Measurements from ENCODE around the gene FGF12. TPM values are rescaled to one million over a fixed set of nuclear protein-coding genes. Genes with fewer than 3 reads are reported as not detected.
A peak's percentile ranks its signal among the peaks of the same experiment; 100 is the strongest.

Gene FGF12
- total RNA-seq, 3 donors from 2014 or later, result 0.18 TPM; not detected in 2

DNA sequence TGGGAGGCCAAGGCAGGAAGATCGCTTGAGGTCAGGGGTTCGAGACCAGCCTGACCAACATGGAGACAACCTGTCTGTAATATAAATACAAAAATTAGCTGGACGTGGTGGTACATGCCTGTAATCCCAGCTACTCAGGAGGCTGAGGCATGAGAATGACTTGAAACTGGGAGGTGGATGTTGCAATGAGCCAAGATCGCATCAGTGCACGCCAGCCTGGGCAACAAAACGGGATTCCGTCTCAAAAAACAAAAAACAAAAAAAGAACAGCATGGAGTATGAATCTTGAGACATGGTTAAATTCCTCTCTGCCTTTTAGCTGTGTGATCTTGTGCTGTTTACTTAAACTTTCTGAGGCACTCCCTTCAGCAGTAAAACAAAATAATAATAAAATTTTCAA lies 244.9 kb downstream of the FGF12 start:
- peaks cover 2% of the 10 kb centered on the region for H3K4me1 Mint-ChIP-seq (ENCODE audit: low read depth)
- H3K4me3 Mint-ChIP-seq, result no peak overlapping the region
- H3K27me3 Mint-ChIP-seq (ENCODE audit: low read depth), result peaks cover 3% of the 10 kb centered on the region
- DNase-seq (no peak), ATAC-seq (no peak)
- H3K9me3 Mint-ChIP-seq, result no peaks in the 10 kb centered on the region
- no peaks in the 10 kb centered on the region for H3K36me3 Mint-ChIP-seq (ENCODE audit: insufficient read depth)

DNA sequence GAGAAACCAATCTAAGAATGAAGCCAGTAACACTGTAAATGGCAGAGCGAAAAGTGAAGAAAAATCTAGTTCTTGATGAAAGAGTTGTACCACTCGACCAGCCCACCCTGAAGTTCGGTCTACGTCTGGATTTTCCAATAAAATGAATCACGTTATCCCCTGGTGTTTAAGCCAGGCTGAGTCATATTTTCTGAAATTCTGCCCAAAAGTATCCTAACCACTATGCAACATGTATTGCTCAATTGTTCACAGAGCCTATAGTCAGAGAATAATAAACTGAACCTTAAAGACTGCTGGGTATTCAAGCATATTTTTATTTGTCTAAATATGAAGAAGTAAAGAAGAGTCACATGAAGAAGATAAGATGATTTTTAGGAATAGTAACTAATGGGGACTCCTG lies 245.7 kb downstream of the FGF12 start:
- Mint-ChIP-seq H3K36me3 (ENCODE audit: insufficient read depth) (no peaks in the 10 kb centered on the region), H3K4me3 (no peak overlapping the region), H3K27me3 (ENCODE audit: low read depth) (peaks cover 3% of the 10 kb centered on the region), H3K9me3 (no peaks in the 10 kb centered on the region), H3K4me1 (ENCODE audit: low read depth) (peaks cover 2% of the 10 kb centered on the region)
- ATAC-seq (no peak), DNase-seq (no peak)

DNA sequence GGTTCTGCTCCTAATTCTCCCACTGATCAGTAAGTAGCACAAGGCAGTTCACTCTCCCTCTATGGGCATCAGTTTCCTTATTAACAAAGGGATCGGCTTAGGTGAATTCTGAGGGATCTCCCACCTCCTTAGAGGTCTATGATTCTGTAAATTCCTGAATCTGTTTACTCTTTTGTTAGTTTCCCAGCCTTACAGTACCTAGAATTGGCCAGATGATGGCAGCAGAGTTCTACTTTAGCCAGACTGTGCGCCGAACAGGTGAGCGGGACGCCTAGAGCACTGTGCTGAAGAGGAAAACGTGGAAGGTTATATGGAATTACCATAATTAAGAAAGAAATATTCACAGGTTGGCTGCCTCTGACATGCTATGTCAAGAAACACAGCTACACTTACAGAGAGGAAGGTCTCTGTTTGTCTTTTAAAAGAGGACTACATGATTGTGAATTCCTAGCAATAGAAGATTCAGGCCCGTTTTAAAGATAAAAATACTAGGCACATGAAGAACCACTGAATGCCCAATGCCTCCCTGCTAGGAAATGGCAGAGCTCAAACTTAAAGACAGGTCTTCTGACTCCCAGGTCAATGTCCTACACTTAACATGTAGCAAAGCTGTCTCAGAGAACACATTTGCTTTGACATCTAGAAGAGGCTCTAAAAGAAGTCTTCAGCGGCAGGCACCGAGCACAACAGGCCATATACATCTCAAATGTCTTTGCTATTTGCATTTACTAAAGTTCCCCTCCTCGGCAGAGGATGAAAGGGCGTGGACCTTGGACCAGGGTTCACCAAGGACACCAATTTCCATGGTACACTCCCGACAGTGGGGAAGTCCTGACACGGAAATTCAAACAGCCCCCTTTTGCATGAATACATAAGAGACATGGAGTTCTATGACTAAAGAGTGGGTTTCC lies 259.9 kb downstream of the FGF12 start:
- Mint-ChIP-seq H3K4me3 (no peak overlapping the region), H3K27me3 (ENCODE audit: low read depth) (peaks cover 13% of the 10 kb centered on the region), H3K36me3 (ENCODE audit: insufficient read depth) (no peaks in the 10 kb centered on the region), H3K9me3 (no peaks in the 10 kb centered on the region), H3K4me1 (ENCODE audit: low read depth) (no peaks in the 10 kb centered on the region)
- ATAC-seq, result peak; percentile 54 to 81
- DNase-seq, result peak; percentile 30

DNA sequence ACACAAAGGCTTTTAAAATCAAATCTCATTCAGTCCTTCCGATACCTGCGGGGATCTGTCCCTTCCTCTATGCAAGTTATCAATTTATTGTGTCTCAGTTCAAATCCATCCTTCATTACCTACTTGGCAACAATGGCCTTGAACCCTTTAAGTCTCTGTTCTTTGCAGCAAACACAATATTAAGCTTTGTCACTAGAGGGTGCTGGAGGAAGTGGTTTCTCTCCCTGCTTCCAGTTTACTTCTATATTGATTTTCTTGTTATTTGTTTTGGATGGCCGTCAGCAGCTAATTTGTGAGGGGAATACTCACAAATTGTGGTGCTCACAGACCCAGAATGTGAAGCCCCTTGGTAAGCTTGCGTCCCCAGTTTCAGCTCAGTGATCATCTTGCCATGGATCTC lies 278.3 kb downstream of the FGF12 start:
- no peaks in the 10 kb centered on the region for H3K9me3 Mint-ChIP-seq
- DNase-seq (no peak), ATAC-seq (no peak)
- H3K4me1 Mint-ChIP-seq (ENCODE audit: low read depth), result no peaks in the 10 kb centered on the region
- H3K36me3 Mint-ChIP-seq (ENCODE audit: insufficient read depth), result no peaks in the 10 kb centered on the region
- peaks cover 20% of the 10 kb centered on the region for H3K27me3 Mint-ChIP-seq (ENCODE audit: low read depth)
- H3K4me3 Mint-ChIP-seq, result no peak overlapping the region

DNA sequence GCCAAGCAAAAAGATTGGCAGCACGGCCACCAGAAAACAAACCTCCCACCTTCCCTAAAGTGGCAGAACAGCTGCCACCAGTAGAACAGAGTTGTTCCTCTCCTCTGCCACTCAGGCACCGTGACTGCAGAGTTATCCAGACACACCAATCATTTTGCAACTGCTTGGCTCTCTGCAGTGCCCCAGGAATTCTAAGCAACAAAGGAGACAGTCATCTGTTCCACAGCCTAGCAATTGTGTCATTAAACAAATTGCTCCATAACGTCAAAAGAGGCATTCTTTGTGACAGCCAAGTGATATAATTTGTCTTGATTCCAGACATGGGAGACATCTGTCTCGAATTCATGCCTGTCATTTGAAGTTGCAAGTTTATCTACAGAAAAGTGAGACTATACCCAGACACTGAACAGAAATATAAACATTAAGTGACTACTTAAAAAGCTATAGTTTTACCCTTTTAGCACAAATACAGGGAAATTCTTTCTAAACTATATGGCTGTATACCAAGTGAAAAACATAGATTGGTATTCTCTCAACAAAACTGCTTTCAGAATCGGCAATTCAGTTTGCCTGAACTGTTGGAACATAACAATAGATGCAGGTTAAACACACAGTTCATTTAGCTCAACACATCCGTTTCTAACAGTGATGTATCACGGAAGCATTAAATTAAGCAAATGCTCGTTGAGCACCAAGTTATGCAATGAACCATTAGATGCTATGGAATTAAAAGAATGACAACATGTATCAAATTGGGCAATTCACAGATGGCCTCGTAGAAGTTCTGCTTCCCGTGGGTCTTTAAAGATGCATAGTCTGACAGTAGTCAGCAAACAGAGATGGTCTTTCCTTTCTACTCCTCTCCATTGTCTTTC lies 281.3 kb downstream of the FGF12 start:
- H3K36me3 Mint-ChIP-seq (ENCODE audit: insufficient read depth), result no peaks in the 10 kb centered on the region
- no peak for DNase-seq
- ATAC-seq, result no peak
- peaks cover 21% of the 10 kb centered on the region for H3K27me3 Mint-ChIP-seq (ENCODE audit: low read depth)
- H3K4me3 Mint-ChIP-seq, result no peak overlapping the region
- H3K9me3 Mint-ChIP-seq, result no peaks in the 10 kb centered on the region
- no peaks in the 10 kb centered on the region for H3K4me1 Mint-ChIP-seq (ENCODE audit: low read depth)

DNA sequence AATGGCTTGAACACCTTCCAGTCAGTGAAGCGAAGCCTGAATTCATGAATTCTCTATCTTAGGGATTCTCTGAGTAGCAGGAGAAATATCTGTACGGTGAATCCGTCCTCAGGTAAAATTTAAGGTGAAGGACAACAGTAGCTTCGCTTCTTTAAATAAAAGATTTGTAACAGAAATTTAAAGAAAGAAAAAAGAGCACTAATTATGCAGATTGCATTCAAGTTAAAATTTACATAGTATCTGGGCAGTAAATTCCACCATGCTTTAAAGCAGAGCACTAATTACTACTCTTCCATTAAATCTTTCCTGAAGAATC lies 282.6 kb downstream of the FGF12 start:
- Mint-ChIP-seq H3K9me3 (no peaks in the 10 kb centered on the region), H3K27me3 (ENCODE audit: low read depth) (peaks cover 21% of the 10 kb centered on the region), H3K4me3 (no peak overlapping the region), H3K36me3 (ENCODE audit: insufficient read depth) (no peaks in the 10 kb centered on the region), H3K4me1 (ENCODE audit: low read depth) (no peaks in the 10 kb centered on the region)
- DNase-seq (no peak), ATAC-seq (no peak)

DNA sequence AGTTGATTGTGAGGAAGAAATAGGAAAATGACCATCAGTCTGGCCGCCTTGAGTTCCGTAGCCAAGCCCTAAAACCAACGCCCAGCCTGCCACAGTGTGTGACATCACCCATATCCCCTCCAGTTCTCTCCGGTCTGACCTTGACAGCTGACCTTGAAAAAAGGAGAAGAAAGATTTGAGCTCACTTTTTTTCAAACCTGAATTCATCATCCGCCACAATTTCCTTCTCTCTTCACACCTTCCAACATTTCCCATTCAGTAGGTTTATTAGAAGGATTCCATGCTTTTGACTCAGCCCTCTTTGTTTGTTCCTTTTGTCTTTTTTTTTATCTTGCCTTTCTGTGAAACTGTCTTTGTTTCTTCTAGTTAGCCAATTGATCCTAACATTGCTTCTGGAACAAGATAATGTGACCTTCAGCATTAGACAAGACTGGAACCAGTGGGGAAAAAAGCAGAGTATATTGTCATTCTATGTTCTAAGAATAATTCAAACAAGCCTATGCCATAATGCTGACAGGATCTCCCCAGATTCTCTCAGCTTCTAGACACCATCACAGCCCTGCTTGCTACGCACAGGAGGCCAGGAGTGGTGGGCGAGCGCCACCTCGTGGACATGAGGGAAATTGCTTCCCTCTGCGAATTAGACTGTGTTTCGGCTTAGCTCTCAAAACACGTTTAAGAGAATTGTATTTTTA lies 283.1 kb downstream of the FGF12 start:
- no peaks in the 10 kb centered on the region for H3K4me1 Mint-ChIP-seq (ENCODE audit: low read depth)
- peaks cover 21% of the 10 kb centered on the region for H3K27me3 Mint-ChIP-seq (ENCODE audit: low read depth)
- no peak overlapping the region for H3K4me3 Mint-ChIP-seq
- no peaks in the 10 kb centered on the region for H3K36me3 Mint-ChIP-seq (ENCODE audit: insufficient read depth)
- no peaks in the 10 kb centered on the region for H3K9me3 Mint-ChIP-seq
- peak; percentile 55 to 59 for ATAC-seq
- DNase-seq, result no peak

DNA sequence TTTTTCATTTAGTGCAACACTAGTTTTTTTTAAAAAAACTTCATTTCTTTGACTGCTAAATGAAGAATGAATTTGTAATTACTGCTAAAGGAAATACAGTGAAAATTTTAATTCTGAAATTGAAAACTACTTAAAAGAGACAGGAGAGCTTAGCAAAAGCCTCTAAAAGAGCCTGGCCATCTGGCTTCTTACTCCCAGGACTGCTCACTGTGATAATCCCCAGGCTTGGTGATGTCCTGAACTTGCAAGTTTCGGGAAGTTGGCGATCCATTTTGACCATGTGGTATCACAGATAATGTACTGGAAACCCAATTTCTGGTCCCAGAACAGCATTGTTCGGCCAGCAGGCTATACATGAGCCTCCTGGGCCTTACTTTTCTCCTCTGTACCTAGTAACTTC lies 292.1 kb downstream of the FGF12 start:
- no peak overlapping the region for H3K4me3 Mint-ChIP-seq
- H3K9me3 Mint-ChIP-seq, result no peaks in the 10 kb centered on the region
- DNase-seq (no peak), ATAC-seq (no peak)
- H3K4me1 Mint-ChIP-seq (ENCODE audit: low read depth), result no peaks in the 10 kb centered on the region
- peaks cover 7% of the 10 kb centered on the region for H3K27me3 Mint-ChIP-seq (ENCODE audit: low read depth)
- H3K36me3 Mint-ChIP-seq (ENCODE audit: insufficient read depth), result no peaks in the 10 kb centered on the region

DNA sequence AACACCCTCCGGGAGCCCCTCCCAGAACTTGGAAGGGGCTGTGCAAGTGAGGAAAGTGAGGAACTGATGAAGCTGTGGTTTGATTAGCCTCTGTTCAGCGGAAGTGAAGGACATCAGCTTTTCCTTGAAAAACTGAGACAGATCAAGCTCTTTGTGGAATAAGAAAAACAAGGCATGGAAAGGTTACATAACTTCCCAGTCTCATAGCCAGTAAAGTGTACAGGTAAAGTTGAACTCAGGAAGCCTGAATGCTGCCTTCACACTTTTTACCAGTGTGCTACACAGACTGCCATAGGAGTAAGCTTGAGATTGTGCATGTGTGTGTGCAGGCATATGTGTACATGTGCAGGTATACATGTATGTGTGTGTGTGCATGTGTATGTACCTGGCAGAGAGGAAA lies 293.2 kb downstream of the FGF12 start:
- Mint-ChIP-seq H3K27me3 (ENCODE audit: low read depth) (peaks cover 7% of the 10 kb centered on the region), H3K4me1 (ENCODE audit: low read depth) (no peaks in the 10 kb centered on the region), H3K9me3 (no peaks in the 10 kb centered on the region), H3K4me3 (no peak overlapping the region), H3K36me3 (ENCODE audit: insufficient read depth) (no peaks in the 10 kb centered on the region)
- DNase-seq (no peak), ATAC-seq (no peak)

DNA sequence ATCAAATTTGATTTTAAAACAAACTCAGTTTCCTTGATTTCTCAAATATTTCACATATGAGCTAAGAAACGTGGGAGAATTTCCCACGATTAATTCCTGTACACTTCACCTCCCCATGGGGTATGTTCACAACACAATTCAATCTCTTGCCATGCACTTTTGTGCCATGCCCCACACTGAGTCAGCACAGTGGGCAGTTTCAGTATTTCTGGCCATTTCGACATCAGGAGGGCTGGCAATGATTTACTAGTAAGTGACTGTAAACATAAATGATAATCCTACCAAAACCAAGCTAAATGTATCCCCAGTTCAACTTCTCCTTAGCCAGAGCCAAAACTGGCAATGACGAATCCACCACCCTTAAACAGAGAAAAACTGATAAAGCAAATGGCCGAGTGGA lies 293.6 kb downstream of the FGF12 start:
- peaks cover 7% of the 10 kb centered on the region for H3K27me3 Mint-ChIP-seq (ENCODE audit: low read depth)
- H3K36me3 Mint-ChIP-seq (ENCODE audit: insufficient read depth), result no peaks in the 10 kb centered on the region
- H3K4me1 Mint-ChIP-seq (ENCODE audit: low read depth), result no peaks in the 10 kb centered on the region
- no peak overlapping the region for H3K4me3 Mint-ChIP-seq
- no peaks in the 10 kb centered on the region for H3K9me3 Mint-ChIP-seq
- ATAC-seq, result no peak
- DNase-seq, result no peak

DNA sequence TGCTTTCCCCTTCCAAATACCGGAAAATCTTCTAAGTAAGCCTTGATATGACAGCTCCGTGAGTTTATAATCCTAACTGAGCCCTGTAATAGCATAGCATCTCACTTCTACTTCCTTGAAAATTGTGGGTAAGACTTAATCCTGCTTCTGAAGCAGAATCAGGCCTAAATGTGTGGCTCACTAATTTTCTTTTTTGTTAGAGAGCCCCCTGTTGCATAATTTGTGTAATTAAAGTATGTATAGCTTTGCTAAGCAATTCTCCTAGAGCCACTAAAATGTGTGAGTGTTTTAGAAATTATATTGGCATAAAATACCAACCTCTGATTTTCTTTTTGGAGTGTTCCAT lies 304.4 kb downstream of the FGF12 start:
- Mint-ChIP-seq H3K4me1 (ENCODE audit: low read depth) (no peaks in the 10 kb centered on the region), H3K4me3 (no peak overlapping the region), H3K36me3 (ENCODE audit: insufficient read depth) (no peaks in the 10 kb centered on the region), H3K9me3 (no peaks in the 10 kb centered on the region), H3K27me3 (ENCODE audit: low read depth) (peaks cover 7% of the 10 kb centered on the region)
- ATAC-seq (no peak), DNase-seq (no peak)

DNA sequence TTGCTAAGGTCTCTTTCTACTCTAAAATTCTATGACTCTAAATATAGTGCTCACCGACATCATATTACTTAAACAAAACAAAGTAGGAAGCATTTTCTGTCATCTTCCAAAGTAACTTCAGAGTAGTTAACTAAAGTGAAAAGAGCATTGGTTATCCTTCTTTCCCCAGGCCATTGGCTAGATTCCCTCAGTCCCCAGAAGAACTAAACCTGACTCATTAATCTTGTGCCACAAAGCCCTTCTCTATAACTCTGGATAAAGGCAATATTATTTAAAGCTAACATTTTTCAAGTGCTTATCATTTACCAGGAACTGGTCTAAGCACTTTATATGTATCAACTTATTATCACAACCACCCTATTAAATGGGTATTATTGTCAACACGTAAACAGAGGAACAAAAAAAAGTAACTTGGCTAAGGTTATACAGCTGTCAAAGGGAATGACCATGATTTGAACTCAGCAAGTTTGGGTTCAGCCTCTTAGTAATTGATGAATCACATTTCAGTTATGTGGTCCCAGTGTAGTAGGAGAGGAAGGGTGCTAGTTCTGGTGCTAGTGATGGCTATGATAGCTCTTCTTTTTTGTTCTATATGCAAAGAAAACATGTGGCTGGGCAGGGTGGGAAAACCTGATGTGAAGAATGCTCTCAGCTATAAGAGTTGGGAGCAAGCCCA lies 304.9 kb downstream of the FGF12 start:
- H3K36me3 Mint-ChIP-seq (ENCODE audit: insufficient read depth), result no peaks in the 10 kb centered on the region
- no peaks in the 10 kb centered on the region for H3K9me3 Mint-ChIP-seq
- no peak for DNase-seq
- H3K4me3 Mint-ChIP-seq, result no peak overlapping the region
- ATAC-seq, result no peak
- H3K4me1 Mint-ChIP-seq (ENCODE audit: low read depth), result no peaks in the 10 kb centered on the region
- peaks cover 6% of the 10 kb centered on the region for H3K27me3 Mint-ChIP-seq (ENCODE audit: low read depth)

DNA sequence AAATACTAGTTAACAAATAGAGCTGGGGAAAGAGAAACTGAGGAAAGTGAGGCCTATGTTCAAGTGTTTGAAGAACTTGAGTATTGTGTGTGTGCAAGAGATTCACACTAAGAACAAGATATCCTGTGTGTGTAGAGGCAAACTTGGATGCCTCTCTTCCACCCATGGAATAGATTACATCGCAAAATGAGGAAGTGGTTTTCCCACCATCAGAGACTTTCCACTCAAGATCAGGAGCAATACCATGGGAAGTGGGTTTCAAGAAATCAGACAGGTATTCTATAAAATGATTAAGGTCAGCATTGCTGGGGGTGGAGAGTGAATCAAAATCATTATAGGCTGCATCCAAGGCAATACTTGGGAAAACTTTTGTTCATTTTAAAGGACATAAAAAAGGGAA lies 308.0 kb downstream of the FGF12 start:
- no peak overlapping the region for H3K4me3 Mint-ChIP-seq
- no peak for DNase-seq
- peaks cover 3% of the 10 kb centered on the region for H3K27me3 Mint-ChIP-seq (ENCODE audit: low read depth)
- H3K4me1 Mint-ChIP-seq (ENCODE audit: low read depth), result no peaks in the 10 kb centered on the region
- ATAC-seq, result no peak
- H3K36me3 Mint-ChIP-seq (ENCODE audit: insufficient read depth), result no peaks in the 10 kb centered on the region
- H3K9me3 Mint-ChIP-seq, result no peaks in the 10 kb centered on the region

DNA sequence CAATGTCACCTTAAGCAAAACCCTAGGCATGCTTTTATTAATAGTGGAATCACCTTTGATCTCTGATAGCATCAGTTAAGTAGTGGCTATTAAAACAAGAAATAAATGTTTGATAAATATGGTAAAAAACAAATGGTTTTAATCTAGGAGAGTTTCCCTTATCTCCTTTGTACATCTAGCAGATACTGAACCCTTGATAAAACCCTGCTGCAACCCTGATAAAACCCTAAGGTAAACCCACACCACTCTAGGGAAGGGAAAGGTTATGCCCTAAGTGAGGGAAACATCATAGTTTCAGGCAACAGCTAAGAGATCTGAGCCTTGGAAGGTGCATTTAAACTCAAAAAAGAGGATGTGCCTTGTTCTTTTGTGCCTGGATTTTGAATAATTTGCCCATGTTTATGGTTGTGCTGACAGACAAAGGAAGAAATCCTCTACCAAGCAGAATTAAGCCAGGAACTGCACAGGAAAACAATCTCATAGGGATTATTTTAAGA lies 309.7 kb downstream of the FGF12 start:
- no peak for DNase-seq
- no peaks in the 10 kb centered on the region for H3K36me3 Mint-ChIP-seq (ENCODE audit: insufficient read depth)
- no peak for ATAC-seq
- H3K4me1 Mint-ChIP-seq (ENCODE audit: low read depth), result no peaks in the 10 kb centered on the region
- peaks cover 3% of the 10 kb centered on the region for H3K27me3 Mint-ChIP-seq (ENCODE audit: low read depth)
- no peak overlapping the region for H3K4me3 Mint-ChIP-seq
- no peaks in the 10 kb centered on the region for H3K9me3 Mint-ChIP-seq

All from activated T-cell treated with anti-CD3 and anti-CD28 coated beads, Interleukin-2, amount 50 U/mL, for 4 hours (primary cell).